ENCODE measurements around the gene SSC4D. TPM values are rescaled to one million over a fixed set of nuclear protein-coding genes. Genes with fewer than 3 reads are reported as not detected.

Gene SSC4D
- total RNA-seq, 1 experiment from 2014 or later: 14.8 TPM

- Histone ChIP-seq H3K79me1 (ENCODE audit: insufficient read depth, low read depth, low read length, poor library complexity, severe bottlenecking) (peaks cover 9% of the 10 kb centered on the region), H2BK120ac (ENCODE audit: low read depth, low read length, poor library complexity, severe bottlenecking) (no peak overlapping the region), H2AFZ (ENCODE audit: low read length) (no peak overlapping the region), H3K18ac (ENCODE audit: insufficient read length, low read depth, low read length) (no peak overlapping the region), H3K9me3 (ENCODE audit: control insufficient read depth, low read depth, low read length) (no peaks in the 10 kb centered on the region), H3K23ac (ENCODE audit: insufficient read length, low read depth, low read length) (no peak overlapping the region), H3K4me1 (ENCODE audit: insufficient read depth, low read length) (no peaks in the 10 kb centered on the region), H2AK5ac (ENCODE audit: insufficient read length, low read length) (no peak overlapping the region), H2BK12ac (ENCODE audit: insufficient read length, low read depth, low read length) (no peak overlapping the region), H4K91ac (ENCODE audit: insufficient read length, low read depth, low read length) (no peak overlapping the region), H2BK20ac (ENCODE audit: low read depth, low read length, poor library complexity, severe bottlenecking) (no peak overlapping the region), H3K56ac (ENCODE audit: insufficient read length, low read depth, low read length) (no peak overlapping the region), H3T11ph (ENCODE audit: low read length) (no peak overlapping the region), H3K23me2 (ENCODE audit: insufficient read length, low read depth, low read length, poor library complexity, severe bottlenecking) (no peaks in the 10 kb centered on the region), H3K27ac (ENCODE audit: insufficient read length, low read depth, low read length) (no peak overlapping the region), H3K27me3 (ENCODE audit: insufficient read depth, low read length) (no peaks in the 10 kb centered on the region), H3K4me2 (ENCODE audit: insufficient read depth, insufficient read length, low read length) (no peak overlapping the region), H3K14ac (ENCODE audit: insufficient read depth, low read length) (no peak overlapping the region), H4K20me1 (ENCODE audit: control insufficient read depth, insufficient read depth, insufficient read length) (no peaks in the 10 kb centered on the region), H4K8ac (replicated peaks; ENCODE audit: insufficient read length, low read depth, low read length) (no peak overlapping the region), H4K5ac (ENCODE audit: insufficient read length, low read depth, low read length) (no peak overlapping the region), H3K4ac (ENCODE audit: low read depth, low read length) (no peak overlapping the region), H2BK5ac (ENCODE audit: insufficient read length, low read length) (no peak overlapping the region), H2BK15ac (ENCODE audit: low read depth, low read length) (no peak overlapping the region), H3K9ac (ENCODE audit: extremely low read depth, insufficient read length, low read length) (no peak overlapping the region), H3K79me2 (ENCODE audit: insufficient read depth, low read length) (peaks cover 75% of the 10 kb centered on the region; the same call in 1 of the 2 replicates)
- Mint-ChIP-seq H3K9me3 (no peaks in the 10 kb centered on the region), H3K27ac (peak overlapping the region in 1 of 3 experiments; percentile 37; a peak in 2 of 7 replicates), H3K27me3 (ENCODE audit: low read depth) (no peaks in the 10 kb centered on the region), H3K4me3 (no peak overlapping the region), H3K36me3 (ENCODE audit: insufficient read depth in 1 of 3, low read depth in 3 of 3) (peaks cover 61 to 81% (median 81%) of the 10 kb centered on the region in 3 experiments), H3K4me1 (peaks cover 39 to 41% of the 10 kb centered on the region in 2 experiments)
- TF ChIP-seq CTCF (conservative IDR thresholded peaks at IDR 0.05): no peak
- no peak for DNase-seq
- WGBS (ENCODE audit: extremely low coverage, insufficient read length, low lambda C conversion rate): no CpG with 5 or more reads among the region's 6 CpGs
These were observed 66.1 kb downstream of the SSC4D start for GRCh38 chr7:76343294-76343930.

All from H9 (cell line).